ENCODE measurements around the gene HINFP. TPM values are rescaled to one million over a fixed set of nuclear protein-coding genes. Genes with fewer than 3 reads are reported as not detected.

Gene HINFP
- total and polyA plus RNA-seq, 2 of the 4 experiments (the other 2 are of a cell fraction): 9.1 to 15.3 TPM

- WGBS, 2 experiments (ENCODE audit: extremely low coverage in 2 of 2, insufficient read length in 1 of 2): 55% methylated on average over 3 of the region's 8 CpGs; no CpG with 5 or more reads in 1 of the 2 experiments
- no peak overlapping the region for H3K9ac ChIP-seq (ENCODE audit: low read depth, low read length)
- 0 out of 2 replicates have a peak, but pooled peaks have one; percentile 3 for TF ChIP-seq CTCF (conservative IDR thresholded peaks at IDR 0.05; ENCODE audit: low read depth, low read length)
- no peak for TF ChIP-seq CHD1 (IDR thresholded peaks at IDR 0.05; ENCODE audit: low read depth, low read length)
- no peak for TF ChIP-seq RCOR1 (IDR thresholded peaks at IDR 0.05; ENCODE audit: insufficient replicate concordance, low read length)
- no peak for TF ChIP-seq BHLHE40 (IDR thresholded peaks at IDR 0.05; ENCODE audit: low read depth, low read length)
- H4K20me1 ChIP-seq (ENCODE audit: insufficient read depth, low read length): no peaks in the 10 kb centered on the region
- peak; percentile 37; the same call in 1 of the 2 replicates for ATAC-seq (ENCODE audit: low read depth)
- no peak overlapping the region for H3K56ac ChIP-seq (ENCODE audit: extremely low read depth, insufficient read depth, low read length)
- DNase-seq: no peak
- H2BK5ac ChIP-seq (ENCODE audit: low read depth, low read length, poor library complexity, severe bottlenecking): no peak overlapping the region
- no peaks in the 10 kb centered on the region for H3K79me1 ChIP-seq (ENCODE audit: low read depth in 1 of 2, low read length in 2 of 2)
- in situ Hi-C loops (cut with MboI; ENCODE audit: low sequenced_read_pairs) (no loop called here), dilution Hi-C loops (cut with HindIII; ENCODE audit: low sequenced_read_pairs, unreplicated experiment) (no loop called here), intact Hi-C loops (cut with micrococcal nuclease) (no loop called here)
- H3K18ac ChIP-seq (ENCODE audit: low read depth, low read length): no peak overlapping the region
- ChIA-PET CTCF (interaction anchor here (1.0 to 1.2 kb wide), 2 partner anchors 11 to 22 kb away, joined by 3 read pairs; no protein-coding TSS in a partner anchor), POLR2A (ENCODE audit: unreplicated experiment) (no interaction called here)
- no peaks in the 10 kb centered on the region for H3K36me3 ChIP-seq (ENCODE audit: control insufficient read depth, insufficient read depth, low read length)
- no peaks in the 10 kb centered on the region for H3K4me1 ChIP-seq (ENCODE audit: control insufficient read depth, insufficient read depth, low read length)
- no peak overlapping the region for H3K4ac ChIP-seq (ENCODE audit: low read depth, low read length)
- no TSS peak for BruUV-seq (replicated peaks)
- H3K14ac ChIP-seq (replicated peaks; ENCODE audit: low read depth, low read length): no peak overlapping the region
- H2BK20ac ChIP-seq (ENCODE audit: low read depth, low read length): no peak overlapping the region
- no peaks in the 10 kb centered on the region for H3K9me3 ChIP-seq (ENCODE audit: control insufficient read depth, insufficient read depth, low read length)
- H3K4me3 ChIP-seq (ENCODE audit: insufficient read depth, low read depth, low read length): no peak overlapping the region
- no peak overlapping the region for H2AK9ac ChIP-seq (replicated peaks; ENCODE audit: low read depth, low read length, poor library complexity)
- no peak overlapping the region for H4K5ac ChIP-seq (ENCODE audit: low read depth, low read length)
- H3K27ac ChIP-seq (ENCODE audit: insufficient read depth, low read length): no peak overlapping the region
- H3K4me2 ChIP-seq (ENCODE audit: low read depth, low read length): no peak overlapping the region
- H2AFZ ChIP-seq (replicated peaks; ENCODE audit: low read length, poor library complexity): no peak overlapping the region
- no peak overlapping the region for H3K23ac ChIP-seq (ENCODE audit: low read depth, low read length)
- no peak overlapping the region for H2AK5ac ChIP-seq (ENCODE audit: low read depth, low read length)
- H3K27me3 ChIP-seq (ENCODE audit: control insufficient read depth, insufficient read depth, low read length): peaks cover 40% of the 10 kb centered on the region
- H4K8ac ChIP-seq (ENCODE audit: low read depth in 2 of 2, low read length in 2 of 2): no peak overlapping the region
- no peak overlapping the region for H4K91ac ChIP-seq (ENCODE audit: insufficient read depth, low read depth, low read length)
- no peaks in the 10 kb centered on the region for H3K9me1 ChIP-seq (ENCODE audit: insufficient read depth, low read length)
- H2BK15ac ChIP-seq (ENCODE audit: low read depth, low read length): no peak overlapping the region
- H2BK120ac ChIP-seq (ENCODE audit: low read depth, low read length): no peak overlapping the region
Measured at GRCh38 chr11:119155733-119156492, 34.5 kb downstream of the HINFP start.

All from IMR-90 (cell line).